C4-2B (cell line): ENCODE data around the gene KRTAP5-4.

Source experiments
- ZFX ChIP-seq: fragments of 450-650 bp; IDR thresholded peaks from 2 replicates; pipeline ENCODE4 v1.6.1; 2017
- TF ChIP-seq, protein P1 (sequence below): fragments of 450-650 bp; conservative IDR thresholded peaks from 2 replicates; pipeline ENCODE4 v1.5.1; 2017; ENCODE audit warnings: mild to moderate bottlenecking

DNA sequence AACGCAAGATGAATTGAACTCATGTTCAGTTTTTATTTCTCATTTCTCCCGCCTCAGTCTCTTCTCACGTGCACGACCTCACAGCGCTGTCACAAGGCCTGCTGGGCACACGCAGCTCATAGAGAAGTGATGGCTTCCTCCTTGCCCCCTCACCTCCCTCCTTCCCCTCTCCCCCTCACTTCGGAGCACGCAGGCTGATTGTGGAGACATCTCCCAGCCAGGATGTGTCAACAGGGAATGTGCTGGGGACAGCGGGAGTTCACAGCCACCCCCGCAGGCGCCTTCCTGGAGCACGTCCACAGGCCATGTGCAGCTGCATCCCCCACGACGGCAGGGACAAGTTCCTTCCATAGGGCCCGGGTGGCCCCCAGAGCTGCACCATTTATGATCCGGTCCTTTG is 46.0 kb upstream of the KRTAP5-4 start:
- TF ChIP-seq, protein P1, sequence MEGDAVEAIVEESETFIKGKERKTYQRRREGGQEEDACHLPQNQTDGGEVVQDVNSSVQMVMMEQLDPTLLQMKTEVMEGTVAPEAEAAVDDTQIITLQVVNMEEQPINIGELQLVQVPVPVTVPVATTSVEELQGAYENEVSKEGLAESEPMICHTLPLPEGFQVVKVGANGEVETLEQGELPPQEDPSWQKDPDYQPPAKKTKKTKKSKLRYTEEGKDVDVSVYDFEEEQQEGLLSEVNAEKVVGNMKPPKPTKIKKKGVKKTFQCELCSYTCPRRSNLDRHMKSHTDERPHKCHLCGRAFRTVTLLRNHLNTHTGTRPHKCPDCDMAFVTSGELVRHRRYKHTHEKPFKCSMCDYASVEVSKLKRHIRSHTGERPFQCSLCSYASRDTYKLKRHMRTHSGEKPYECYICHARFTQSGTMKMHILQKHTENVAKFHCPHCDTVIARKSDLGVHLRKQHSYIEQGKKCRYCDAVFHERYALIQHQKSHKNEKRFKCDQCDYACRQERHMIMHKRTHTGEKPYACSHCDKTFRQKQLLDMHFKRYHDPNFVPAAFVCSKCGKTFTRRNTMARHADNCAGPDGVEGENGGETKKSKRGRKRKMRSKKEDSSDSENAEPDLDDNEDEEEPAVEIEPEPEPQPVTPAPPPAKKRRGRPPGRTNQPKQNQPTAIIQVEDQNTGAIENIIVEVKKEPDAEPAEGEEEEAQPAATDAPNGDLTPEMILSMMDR, result no peak
- no peak for TF ChIP-seq ZFX
